BE2C (cell line): ENCODE results near the gene OR51F1.

ENCODE experiments used
- DNase-seq: peaks from one replicate; pipeline ENCODE4 v3.0.0-alpha.2; 2020
- H3K27me3 ChIP-seq: fragments of 250-450 bp; sonication (Bioruptor Pico); 2 replicates; pipeline ENCODE4 v1.5.1; 2020; ENCODE audit warnings: mild to moderate bottlenecking
- H3K36me3 ChIP-seq: fragments of 250-450 bp; sonication (Bioruptor Pico); 2 replicates; pipeline ENCODE4 v1.5.1; 2020; ENCODE audit warnings: mild to moderate bottlenecking
- H3K4me1 ChIP-seq: fragments of 250-450 bp; sonication (Bioruptor Pico); 2 replicates; pipeline ENCODE4 v1.5.1; 2020
- H3K4me3 ChIP-seq: 2 replicates; pipeline ENCODE4 v1.5.1; 2011; ENCODE audit warnings: low read depth, low read length
- H3K9me3 ChIP-seq: fragments of 250-450 bp; sonication (Bioruptor Pico); 2 replicates; pipeline ENCODE4 v1.5.1; 2020
- CTCF ChIP-seq: IDR thresholded peaks from 2 replicates; pipeline ENCODE4 v1.5.1; 2012; ENCODE audit warnings: mild to moderate bottlenecking, low read depth, low read length

The OR51F1 gene

DNA sequence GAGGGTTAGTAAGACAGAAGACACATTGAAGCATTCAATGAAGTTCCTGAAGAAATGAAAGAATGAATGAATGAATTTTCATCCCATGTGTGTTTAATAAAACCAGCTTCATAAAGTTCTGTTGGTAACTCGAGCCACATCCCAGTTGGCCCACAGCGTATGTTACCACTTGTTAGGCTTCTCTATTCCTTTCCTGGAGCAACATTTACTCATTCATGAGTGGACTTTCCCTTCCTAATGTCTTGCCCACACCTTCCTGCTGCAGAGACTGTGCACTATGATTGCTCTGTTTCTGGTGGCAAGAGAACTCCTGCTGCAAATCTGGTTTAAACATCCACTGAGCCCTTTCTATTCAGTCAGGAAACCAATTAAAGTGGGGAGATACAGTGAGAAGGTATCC is 27.5 kb upstream of the OR51F1 start:
- DNase-seq, result no peak
- no peaks in the 10 kb centered on the region for H3K27me3 ChIP-seq
- H3K36me3 ChIP-seq, result no peaks in the 10 kb centered on the region
- H3K9me3 ChIP-seq, result no peaks in the 10 kb centered on the region
- no peak overlapping the region for H3K4me3 ChIP-seq
- H3K4me1 ChIP-seq, result no peaks in the 10 kb centered on the region
- no peak for TF ChIP-seq CTCF

DNA sequence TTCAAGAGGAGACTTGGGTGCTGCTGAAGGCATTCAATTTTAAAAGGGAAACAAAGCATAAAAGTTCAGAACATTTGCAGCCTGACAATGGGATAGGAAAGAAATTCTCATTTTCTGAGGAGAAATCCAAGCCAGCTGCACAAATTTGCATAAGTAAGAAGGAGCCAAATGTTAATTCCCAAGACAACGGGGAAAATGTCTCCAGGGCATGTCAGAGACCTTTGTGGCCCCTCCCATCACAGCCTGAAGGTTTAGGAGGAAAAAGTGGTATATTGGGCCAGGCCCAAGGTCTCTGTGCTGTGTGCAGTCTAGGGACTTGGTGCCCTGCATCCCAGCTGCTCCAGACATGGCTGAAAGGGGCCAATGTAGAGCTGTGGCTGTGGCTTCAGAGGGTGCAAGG is 12.7 kb upstream of the OR51F1 start:
- Histone ChIP-seq H3K4me3 (no peak overlapping the region), H3K36me3 (no peaks in the 10 kb centered on the region), H3K4me1 (no peaks in the 10 kb centered on the region), H3K27me3 (no peaks in the 10 kb centered on the region), H3K9me3 (no peaks in the 10 kb centered on the region)
- TF ChIP-seq CTCF, result no peak
- no peak for DNase-seq

DNA sequence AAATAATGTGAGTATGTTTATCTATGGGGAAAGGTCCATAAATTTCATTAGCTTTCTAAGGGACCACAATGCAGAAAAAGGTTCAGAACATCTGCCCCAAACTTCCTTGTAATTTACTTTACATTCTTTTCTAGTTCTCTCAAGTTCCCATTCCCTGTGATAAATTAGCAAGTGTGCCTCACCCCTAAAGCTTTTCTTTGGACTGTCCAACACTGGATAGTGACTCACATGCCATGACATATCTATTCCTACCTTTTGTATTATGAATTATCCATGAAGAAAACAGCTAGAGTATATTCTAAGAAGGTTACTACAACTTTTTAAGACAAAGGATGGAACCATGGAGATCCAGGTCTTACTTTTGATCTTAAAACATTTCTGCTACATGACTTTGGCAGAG is 1.6 kb downstream of the OR51F1 start:
- no peaks in the 10 kb centered on the region for H3K4me1 ChIP-seq
- H3K36me3 ChIP-seq, result no peaks in the 10 kb centered on the region
- H3K4me3 ChIP-seq, result no peak overlapping the region
- no peaks in the 10 kb centered on the region for H3K9me3 ChIP-seq
- no peaks in the 10 kb centered on the region for H3K27me3 ChIP-seq
- no peak for TF ChIP-seq CTCF
- DNase-seq, result no peak

DNA sequence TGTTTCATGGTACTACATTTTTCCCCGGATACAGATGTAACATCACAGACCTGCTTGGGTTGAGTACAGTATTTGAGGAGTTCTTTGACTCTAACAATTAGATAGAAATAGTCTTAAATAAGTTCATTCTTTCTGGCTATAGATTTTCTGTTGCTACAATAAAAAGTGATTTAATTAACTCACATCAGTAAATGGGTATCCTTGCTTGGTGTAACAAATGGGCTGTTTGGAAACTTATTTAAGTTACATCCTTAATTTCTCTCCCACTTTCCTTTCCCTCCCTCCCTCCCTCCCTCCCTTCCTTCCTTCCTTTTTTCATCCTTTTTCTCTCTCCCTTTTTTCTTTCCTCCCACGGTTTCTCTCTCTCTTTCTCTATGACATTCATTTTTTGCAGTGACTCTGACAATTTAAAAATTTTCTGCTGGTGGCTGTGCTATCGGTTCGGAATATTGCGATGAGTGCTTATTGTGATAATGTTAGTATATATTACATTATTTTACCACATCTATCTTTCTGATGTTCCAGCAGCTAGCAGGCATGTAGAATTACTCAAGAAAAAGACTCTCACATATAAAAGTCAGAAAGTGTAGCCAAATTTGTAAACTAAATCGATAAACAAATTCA is 3.2 kb downstream of the OR51F1 start:
- no peak for TF ChIP-seq CTCF
- DNase-seq, result no peak
- Histone ChIP-seq H3K4me3 (no peak overlapping the region), H3K27me3 (no peaks in the 10 kb centered on the region), H3K4me1 (no peaks in the 10 kb centered on the region), H3K9me3 (no peaks in the 10 kb centered on the region), H3K36me3 (no peaks in the 10 kb centered on the region)

- DNase-seq, result no peak
- no peaks in the 10 kb centered on the region for H3K9me3 ChIP-seq
Observed at GRCh38 chr11:4763096-4763495, 6.6 kb downstream of the OR51F1 start.

GRCh38 chr11:4751201-4751600 is 18.5 kb downstream of the OR51F1 start:
- no peak overlapping the region for H3K4me3 ChIP-seq
- H3K9me3 ChIP-seq, result no peaks in the 10 kb centered on the region
- no peaks in the 10 kb centered on the region for H3K36me3 ChIP-seq
- H3K27me3 ChIP-seq, result no peaks in the 10 kb centered on the region
- TF ChIP-seq CTCF, result no peak
- DNase-seq, result no peak
- H3K4me1 ChIP-seq, result no peaks in the 10 kb centered on the region

More at GRCh38 chr11:4763096-4763495, 6.6 kb downstream of the OR51F1 start:
- TF ChIP-seq CTCF, result no peak
- no peak overlapping the region for H3K4me3 ChIP-seq
- no peaks in the 10 kb centered on the region for H3K4me1 ChIP-seq
- no peaks in the 10 kb centered on the region for H3K27me3 ChIP-seq
- H3K36me3 ChIP-seq, result no peaks in the 10 kb centered on the region
